Left ventricle myocardium superior (tissue), 1 donor: ENCODE results near the gene EPAS1. TPM values are rescaled to one million over a fixed set of nuclear protein-coding genes. Genes with fewer than 3 reads are reported as not detected.

Source experiments
- total RNA-seq: library from RNA; stranded (reverse); fragmentation: NEBNext Ultra II Directional; extraction: Animal tissue kit (Norgen Biotek cat#: 25700); gene quantifications from one replicate; pipeline ENCODE4 v1.2.1, GENCODE V29; 2021
- donor health status: DM: no; HTN: yes; CAD: no; lungs with severe emphysema.

EPAS1 gene
- total RNA-seq, 1 donor from 2014 or later = 212 TPM

Other genes with a start within 250 kb of the EPAS1 start
- gene TMEM247, start 182.2 kb downstream of the EPAS1 start, total RNA-seq = not detected
- gene RHOQ, start 245.1 kb downstream of the EPAS1 start, total RNA-seq = 462 TPM
- gene ATP6V1E2, start 245.2 kb downstream of the EPAS1 start, total RNA-seq = 6.1 TPM